Ovary (tissue), 9 donors: Measurements from ENCODE around the gene TENM3. TPM values are rescaled to one million over a fixed set of nuclear protein-coding genes. Genes with fewer than 3 reads are reported as not detected.

Experiments used
- DNase-seq, 5 donors: peaks; one replicate each; pipeline ENCODE4 v3.0.0-alpha.2; 2019 to 2020
- H3K27ac ChIP-seq, 2 donors: fragments of 200-600 bp; one replicate each; pipeline versions ENCODE4 v1.5.1 to v1.8.0; 2019 to 2022
- H3K27me3 ChIP-seq: fragments of 200-600 bp; one replicate; pipeline ENCODE4 v1.8.0; 2022
- H3K36me3 ChIP-seq: fragments of 200-600 bp; sonication (generic); one replicate; pipeline ENCODE4 v1.5.1; 2019
- H3K4me1 ChIP-seq: one replicate; pipeline ENCODE4 v1.8.1; 2013; ENCODE audit warnings: mild to moderate bottlenecking, moderate library complexity; ENCODE audit not compliant: insufficient read depth
- H3K4me3 ChIP-seq: fragments of 200-600 bp; sonication (generic); one replicate; pipeline ENCODE4 v1.5.1; 2017
- H3K9me3 ChIP-seq, 2 donors: fragments of 200-600 bp in 1 of 2; sonication (generic) in 1 of 2; one replicate each; pipeline versions ENCODE4 v1.5.1 to v1.8.1; 2013 to 2019; ENCODE audit warnings: mild to moderate bottlenecking in 1 of 2, moderate library complexity in 1 of 2
- EP300 ChIP-seq: sonication (generic); formaldehyde crosslinking; IDR thresholded peaks from one replicate; pipeline ENCODE4 v1.6.1; 2017; ENCODE audit warnings: antibody characterized with exemption
- POLR2A ChIP-seq: fragments of 450-650 bp; IDR thresholded peaks from one replicate; pipeline ENCODE4 v1.6.1; 2017; ENCODE audit warnings: antibody characterized with exemption, mild to moderate bottlenecking, moderate library complexity
- WGBS, 3 donors: extraction: QIAGEN DNeasy Blood & Tissue Kit in 1 of 3; methylation state at CpG; one replicate each; pipeline versions ENCODE4 v1.1.5 to v1.1.7; 2013 to 2017; 5-methylcytosine and 5-hydroxymethylcytosine counted together
- intact Hi-C, 4 donors: fragments of 100-400 bp; cut with DNase I; formaldehyde crosslinking; loops; one replicate each; pipeline versions ENCODE4 v1.11.0 to v1.15.1; 2022 to 2023
- polyA plus RNA-seq, 2 donors: library from polyadenylated mRNA; stranded (reverse); fragments of 200-250 nt in 1 of 2; fragments of 350-450 nt in 1 of 2; fragmentation: Illumina TruSeq in 1 of 2; extraction: RNeasy Lipid Tissue Mini Kit (QIAGEN cat#74804) in 1 of 2; gene quantifications; one replicate each; pipeline ENCODE4 v1.2.3, GENCODE V29; 2013 to 2014
- total RNA-seq, 7 donors: library from RNA; depleted of rRNA in 2 of 7; stranded (reverse); fragments of >200 nt in 2 of 7; fragmentation: NEBNext Ultra II Directional in 3 of 7; extraction: Animal tissue kit (Norgen Biotek cat#: 25700) in 3 of 7; gene quantifications; one replicate each; pipeline versions ENCODE4 v1.1.0 to v1.2.4, GENCODE V29; 2016 to 2023
- TF ChIP-seq, protein P1 (sequence below), 3 donors: fragments of 450-650 bp in 2 of 3; fragments of 200-600 bp in 1 of 3; IDR thresholded peaks; one replicate each; pipeline versions ENCODE4 v1.5.1 to v1.8.0; 2016 to 2022; ENCODE audit warnings: antibody characterized with exemption in 3 of 3, mild to moderate bottlenecking in 1 of 3
- donor health status: DM: no; HTN: no; CAD: no; lungs with moderate emphysema.
- donor health status: DM: no; HTN: no; CAD: no.
- donor health status: Bipolar disorder and iron deficiency.
- donor health status: DM: yes; HTN: yes; CAD: no.
- donor health status: DM: no; HTN: no; CAD: no.
- donor health status: DM: yes; HTN: yes; CAD: no.

Gene TENM3
- total and polyA plus RNA-seq, 9 donors = 0.82 to 16.1 (median 5.7) TPM

DNA sequence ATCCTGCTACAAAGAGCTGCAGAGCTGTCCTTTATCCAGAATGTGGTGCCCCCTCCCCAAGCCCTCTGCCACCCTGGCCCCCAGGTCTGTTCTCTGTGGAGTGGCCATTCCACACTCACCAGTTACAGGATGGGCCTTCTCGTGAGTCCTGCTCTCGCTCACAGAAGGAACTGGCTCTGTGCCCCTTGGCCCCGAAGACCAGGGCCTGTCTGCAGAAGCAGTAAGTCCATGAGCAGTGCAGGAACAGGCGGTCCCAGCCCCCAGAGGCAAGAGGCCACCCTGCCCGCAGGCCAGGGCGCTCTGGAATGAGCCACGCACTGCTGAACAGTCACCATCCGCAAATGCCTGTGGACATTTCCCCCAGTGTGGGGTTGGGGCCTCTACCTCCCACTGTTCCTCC is 581.8 kb downstream of the TENM3 start:
- Histone ChIP-seq H3K27me3 (no peaks in the 10 kb centered on the region), H3K4me3 (no peak overlapping the region), H3K36me3 (no peaks in the 10 kb centered on the region), H3K27ac (no peak overlapping the region), H3K4me1 (no peaks in the 10 kb centered on the region), H3K9me3 (no peaks in the 10 kb centered on the region)
- no peak for DNase-seq
- no peak for TF ChIP-seq POLR2A
- TF ChIP-seq, protein P1, sequence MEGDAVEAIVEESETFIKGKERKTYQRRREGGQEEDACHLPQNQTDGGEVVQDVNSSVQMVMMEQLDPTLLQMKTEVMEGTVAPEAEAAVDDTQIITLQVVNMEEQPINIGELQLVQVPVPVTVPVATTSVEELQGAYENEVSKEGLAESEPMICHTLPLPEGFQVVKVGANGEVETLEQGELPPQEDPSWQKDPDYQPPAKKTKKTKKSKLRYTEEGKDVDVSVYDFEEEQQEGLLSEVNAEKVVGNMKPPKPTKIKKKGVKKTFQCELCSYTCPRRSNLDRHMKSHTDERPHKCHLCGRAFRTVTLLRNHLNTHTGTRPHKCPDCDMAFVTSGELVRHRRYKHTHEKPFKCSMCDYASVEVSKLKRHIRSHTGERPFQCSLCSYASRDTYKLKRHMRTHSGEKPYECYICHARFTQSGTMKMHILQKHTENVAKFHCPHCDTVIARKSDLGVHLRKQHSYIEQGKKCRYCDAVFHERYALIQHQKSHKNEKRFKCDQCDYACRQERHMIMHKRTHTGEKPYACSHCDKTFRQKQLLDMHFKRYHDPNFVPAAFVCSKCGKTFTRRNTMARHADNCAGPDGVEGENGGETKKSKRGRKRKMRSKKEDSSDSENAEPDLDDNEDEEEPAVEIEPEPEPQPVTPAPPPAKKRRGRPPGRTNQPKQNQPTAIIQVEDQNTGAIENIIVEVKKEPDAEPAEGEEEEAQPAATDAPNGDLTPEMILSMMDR (IDR thresholded peaks at IDR 0.05) = no peak
- no peak for TF ChIP-seq EP300
- intact Hi-C loops = no loop called here
- 89 to 90% (median 90%) methylated on average over 8 of the region's 8 CpGs for WGBS, 3 donors

DNA sequence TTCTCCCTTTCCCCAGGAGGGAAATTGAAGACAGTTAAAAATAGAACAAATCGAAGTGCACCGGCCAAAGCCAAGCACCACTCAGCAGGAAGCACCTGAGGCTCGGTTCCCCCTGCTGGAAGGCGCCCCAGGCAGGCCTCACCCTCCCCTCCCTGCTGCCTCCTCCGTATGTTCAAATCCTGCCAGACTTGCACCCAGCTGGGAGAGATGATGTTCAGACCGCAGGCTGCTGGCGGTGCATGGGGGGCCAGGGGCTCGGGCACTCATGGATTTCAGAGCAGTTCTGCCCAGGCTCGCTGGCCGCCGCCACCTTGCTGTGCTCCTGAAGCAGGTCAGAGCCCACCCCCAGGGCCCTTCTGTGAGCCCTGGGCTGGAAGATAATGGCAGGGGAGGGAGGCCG is 582.6 kb downstream of the TENM3 start:
- TF ChIP-seq, protein P1 (IDR thresholded peaks at IDR 0.05) = no peak
- no peak for TF ChIP-seq POLR2A
- TF ChIP-seq EP300 = no peak
- no peak for DNase-seq
- H3K36me3 ChIP-seq = no peaks in the 10 kb centered on the region
- intact Hi-C loops = no loop called here
- WGBS, 3 donors = 74 to 80% (median 78%) methylated on average over 11 to 12 of the region's 12 CpGs
- no peak overlapping the region for H3K4me3 ChIP-seq
- no peak overlapping the region for H3K27ac ChIP-seq
- H3K4me1 ChIP-seq = no peaks in the 10 kb centered on the region
- H3K9me3 ChIP-seq = no peaks in the 10 kb centered on the region
- no peaks in the 10 kb centered on the region for H3K27me3 ChIP-seq

DNA sequence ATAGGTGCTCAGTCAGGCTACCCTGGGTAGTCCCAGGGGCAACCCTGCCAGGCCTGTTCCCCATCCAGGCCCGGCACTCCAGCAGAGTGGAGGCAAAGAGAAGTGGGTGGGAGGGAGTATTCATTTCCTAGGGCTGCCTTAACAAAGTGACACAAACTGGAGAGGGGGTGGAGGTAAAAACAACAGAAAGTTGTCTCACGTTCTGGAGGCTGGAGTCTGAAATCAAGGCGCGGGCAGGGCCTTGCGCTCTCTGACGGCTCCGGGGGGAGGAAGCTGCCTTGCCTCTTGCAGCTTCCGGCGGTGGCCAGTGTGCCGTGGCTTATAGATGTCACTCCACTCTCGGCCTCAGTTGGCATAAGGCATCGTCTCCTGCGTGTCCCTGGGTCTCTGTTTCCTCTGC is 583.2 kb downstream of the TENM3 start:
- no peak overlapping the region for H3K27ac ChIP-seq
- no peaks in the 10 kb centered on the region for H3K4me1 ChIP-seq
- no peak overlapping the region for H3K4me3 ChIP-seq
- no peaks in the 10 kb centered on the region for H3K9me3 ChIP-seq
- TF ChIP-seq, protein P1 (IDR thresholded peaks at IDR 0.05) = no peak
- TF ChIP-seq POLR2A (no peak), EP300 (no peak)
- intact Hi-C loops = no loop called here
- WGBS, 3 donors = 87 to 88% (median 87%) methylated on average over 13 of the region's 13 CpGs
- H3K36me3 ChIP-seq = no peaks in the 10 kb centered on the region
- no peaks in the 10 kb centered on the region for H3K27me3 ChIP-seq
- no peak for DNase-seq

DNA sequence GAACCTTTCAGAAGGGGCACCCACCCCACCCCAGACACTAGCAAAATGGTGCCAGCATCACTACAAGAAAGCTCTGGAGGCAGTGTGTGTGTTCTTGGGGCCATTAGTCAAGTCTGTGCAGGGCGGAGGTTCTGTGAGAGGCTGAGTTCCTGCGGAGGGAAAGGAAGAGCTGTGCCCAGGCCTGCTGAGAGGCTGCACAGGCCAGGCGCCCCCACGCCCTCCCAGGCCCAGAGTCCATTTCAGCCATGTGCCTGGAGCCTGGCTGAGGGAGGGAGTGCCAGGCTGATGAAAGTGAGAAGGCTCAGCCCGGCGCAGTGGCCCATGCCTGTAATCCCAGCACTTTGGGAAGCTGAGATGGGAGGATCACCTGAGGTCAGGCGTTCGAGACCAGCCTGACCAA is 584.0 kb downstream of the TENM3 start:
- no peaks in the 10 kb centered on the region for H3K4me1 ChIP-seq
- intact Hi-C loops = no loop called here
- no peak overlapping the region for H3K4me3 ChIP-seq
- H3K27me3 ChIP-seq = no peaks in the 10 kb centered on the region
- WGBS, 3 donors = 92 to 98% (median 98%) methylated on average over 8 of the region's 8 CpGs
- TF ChIP-seq POLR2A (no peak), EP300 (no peak)
- TF ChIP-seq, protein P1 (IDR thresholded peaks at IDR 0.05) = no peak
- no peaks in the 10 kb centered on the region for H3K36me3 ChIP-seq
- H3K9me3 ChIP-seq = no peaks in the 10 kb centered on the region
- DNase-seq = no peak
- H3K27ac ChIP-seq = no peak overlapping the region

DNA sequence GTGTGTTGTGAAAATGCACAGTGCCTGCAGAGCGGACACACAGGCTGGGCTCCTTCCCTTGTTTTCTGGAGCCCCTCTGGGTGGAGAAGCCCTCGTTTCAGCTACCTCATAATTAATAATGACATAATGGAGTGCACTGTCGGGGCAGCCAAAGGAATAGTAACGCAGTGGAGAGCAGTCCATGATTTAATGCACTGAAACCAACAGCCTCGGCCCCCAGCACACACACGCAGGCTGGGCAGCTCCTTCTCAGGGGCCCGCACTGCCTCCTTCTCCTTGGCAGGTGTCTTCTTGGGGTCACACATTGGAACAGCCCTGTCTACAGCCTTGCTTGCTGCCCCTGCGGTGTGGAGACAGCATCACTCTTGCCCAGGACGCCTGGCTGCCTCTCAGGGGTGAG is 584.8 kb downstream of the TENM3 start:
- no peak overlapping the region for H3K4me3 ChIP-seq
- no peaks in the 10 kb centered on the region for H3K4me1 ChIP-seq
- TF ChIP-seq, protein P1 (IDR thresholded peaks at IDR 0.05) = no peak
- no peak overlapping the region for H3K27ac ChIP-seq
- no peaks in the 10 kb centered on the region for H3K27me3 ChIP-seq
- H3K9me3 ChIP-seq = no peaks in the 10 kb centered on the region
- 60 to 85% (median 80%) methylated on average over 9 of the region's 9 CpGs for whole genome bisulfite sequencing, 3 donors
- DNase-seq = no peak
- no peaks in the 10 kb centered on the region for H3K36me3 ChIP-seq
- intact Hi-C loops = no loop called here
